CD4-positive, alpha-beta T cell treated with Interleukin-17A for 4 hours (primary cell): Measurements from ENCODE around the gene PPP1R1B.

ENCODE experiments used
- DNase-seq: peaks from one replicate; pipeline ENCODE4 v3.0.0-alpha.2; 2020; ENCODE audit warnings: mixed read lengths

PPP1R1B gene

DNA sequence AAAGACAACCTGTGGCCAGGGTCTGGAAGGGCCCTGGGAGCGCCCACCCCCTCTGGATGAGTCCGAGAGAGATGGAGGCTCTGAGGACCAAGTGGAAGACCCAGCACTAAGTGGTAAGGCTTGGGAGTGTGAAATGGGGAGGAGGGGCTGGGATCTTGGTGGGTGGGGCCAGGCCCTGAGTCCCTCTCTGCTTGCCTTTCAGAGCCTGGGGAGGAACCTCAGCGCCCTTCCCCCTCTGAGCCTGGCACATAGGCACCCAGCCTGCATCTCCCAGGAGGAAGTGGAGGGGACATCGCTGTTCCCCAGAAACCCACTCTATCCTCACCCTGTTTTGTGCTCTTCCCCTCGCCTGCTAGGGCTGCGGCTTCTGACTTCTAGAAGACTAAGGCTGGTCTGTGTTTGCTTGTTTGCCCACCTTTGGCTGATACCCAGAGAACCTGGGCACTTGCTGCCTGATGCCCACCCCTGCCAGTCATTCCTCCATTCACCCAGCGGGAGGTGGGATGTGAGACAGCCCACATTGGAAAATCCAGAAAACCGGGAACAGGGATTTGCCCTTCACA is 8.9 kb downstream of the PPP1R1B start:
- DNase-seq = no peak

GRCh38 chr17:39636587-39636926 is 9.8 kb downstream of the PPP1R1B start:
- no peak for DNase-seq

DNA sequence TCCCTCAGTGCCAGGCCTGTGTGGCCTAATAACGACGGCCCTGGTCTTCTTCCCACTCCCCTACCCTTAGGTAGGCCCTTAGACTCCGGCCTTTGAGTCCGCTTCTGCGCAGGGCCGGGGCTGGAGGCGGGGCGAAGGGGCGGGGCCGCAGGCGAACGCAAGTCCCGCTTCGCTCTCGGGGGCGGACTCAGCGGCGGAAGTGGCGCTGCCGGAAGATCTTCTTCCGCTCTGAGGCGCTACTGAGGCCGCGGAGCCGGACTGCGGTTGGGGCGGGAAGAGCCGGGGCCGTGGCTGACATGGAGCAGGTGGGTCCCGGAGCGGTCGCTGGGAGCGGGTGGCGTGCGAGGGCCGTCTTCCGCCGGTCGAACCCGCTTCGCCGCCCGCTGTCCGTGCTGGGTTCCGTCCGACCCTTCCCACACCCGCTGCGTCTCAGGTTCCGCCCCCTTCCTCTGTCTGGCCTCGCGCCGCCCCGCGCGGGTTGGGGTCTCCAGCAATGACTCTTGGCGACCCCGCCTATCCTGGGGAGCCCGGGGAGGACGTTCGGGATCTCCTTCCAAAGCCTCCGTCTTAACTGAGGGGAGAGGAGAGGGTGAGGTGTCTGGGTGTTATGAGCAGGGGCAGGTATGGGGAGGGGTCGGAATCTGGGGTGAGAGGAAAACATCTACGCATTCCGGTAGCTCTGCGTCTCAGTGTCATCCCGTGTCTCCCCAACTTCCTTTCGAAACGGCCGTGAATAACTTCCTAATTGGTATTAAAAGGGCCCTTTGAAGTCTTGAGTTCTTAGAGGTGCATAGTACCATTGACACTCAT is 10.4 kb downstream of the PPP1R1B start, which contains the start of gene STARD3:
Gene STARD3 (plus strand): TSS at position 218 of the 810 bp plus-strand sequence. CDS start 16,388 bp downstream, outside the sequence.
- peak; percentile 95 for DNase-seq

- no peak for DNase-seq
Observed at GRCh38 chr17:39638317-39638716, 11.6 kb downstream of the PPP1R1B start.

DNA sequence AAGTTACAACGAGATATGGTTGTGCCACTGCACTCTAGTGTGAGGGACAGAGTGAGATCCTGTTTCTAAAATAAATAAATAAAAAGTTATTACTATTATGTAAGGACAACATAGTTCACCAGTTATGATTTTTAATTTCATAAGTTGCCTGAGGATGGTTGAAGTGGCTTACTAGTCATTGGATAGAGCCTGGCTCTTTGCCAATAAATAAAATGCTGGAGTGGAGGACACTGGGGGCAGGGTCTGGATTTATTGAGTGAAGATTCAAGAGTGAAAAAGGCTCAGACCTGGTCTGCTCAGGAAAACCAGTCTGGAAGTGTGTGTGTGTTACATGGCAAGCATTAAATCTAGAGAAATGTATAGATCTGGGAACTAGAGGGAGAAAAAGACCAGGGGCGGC is 12.3 kb downstream of the PPP1R1B start:
- DNase-seq = no peak

DNA sequence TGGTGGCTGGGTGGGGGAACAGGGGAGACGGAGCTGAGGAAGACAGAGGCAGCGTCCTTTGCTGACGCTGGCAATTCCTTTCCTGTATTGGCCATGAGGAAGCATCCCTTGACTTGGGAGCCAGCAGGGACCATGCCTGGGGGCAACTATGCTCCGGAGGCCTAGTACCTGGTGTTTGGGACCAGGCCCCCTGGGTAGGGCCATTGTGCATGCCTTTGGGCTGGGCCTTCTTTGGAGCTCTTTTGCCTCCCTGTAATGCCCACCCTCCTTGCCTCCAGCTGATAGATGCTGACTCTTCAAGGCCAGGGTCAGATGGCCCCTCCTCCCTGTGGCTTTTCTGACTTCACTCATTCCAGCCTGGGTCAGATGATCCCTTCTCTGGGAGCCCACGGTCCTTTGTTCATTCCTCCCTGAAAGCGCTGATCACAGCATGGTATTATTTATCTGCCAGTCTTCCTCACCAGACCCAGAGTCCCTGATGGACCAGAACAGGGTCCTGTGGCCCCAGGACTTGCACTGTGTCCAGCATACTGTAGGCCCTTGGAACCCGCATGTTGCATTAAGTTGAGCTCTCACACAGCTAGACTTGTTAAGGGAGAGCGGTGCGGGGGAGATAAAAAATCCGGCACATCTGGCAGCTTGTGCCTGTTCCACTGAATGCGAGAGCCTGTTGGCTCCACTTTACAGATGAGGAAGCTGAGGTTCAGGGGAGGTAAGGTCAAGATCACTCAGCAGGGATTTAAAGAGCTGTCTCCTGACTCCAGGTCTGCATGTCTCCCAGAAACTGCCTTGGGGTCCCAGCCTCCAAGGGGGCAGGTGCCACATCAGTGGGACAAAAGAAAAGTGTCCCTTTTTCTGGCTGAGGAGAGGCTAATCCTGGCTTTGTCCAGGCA is 13.1 kb downstream of the PPP1R1B start:
- DNase-seq = no peak

DNA sequence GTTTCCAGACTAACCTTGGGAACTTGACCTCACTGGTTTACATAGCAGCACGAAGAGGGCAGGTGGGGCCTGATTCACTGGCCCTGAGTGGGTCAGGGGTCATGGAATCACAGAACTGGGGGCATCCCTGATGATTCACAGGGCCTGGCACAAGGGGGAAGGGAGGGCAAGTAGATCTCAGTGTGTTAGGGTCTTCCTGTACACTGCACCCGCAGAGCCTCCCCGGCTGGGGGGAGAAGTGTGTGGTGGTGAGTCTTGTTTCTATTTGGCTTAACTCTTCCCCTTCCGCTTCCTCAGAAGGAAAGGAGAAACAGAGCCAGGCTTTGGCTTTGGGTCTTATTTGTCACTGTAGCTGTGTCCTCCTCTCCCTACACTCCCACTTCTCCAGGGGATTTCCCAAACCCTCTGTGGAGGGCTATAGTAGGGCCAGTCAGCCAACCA is 13.9 kb downstream of the PPP1R1B start:
- no peak for DNase-seq

DNA sequence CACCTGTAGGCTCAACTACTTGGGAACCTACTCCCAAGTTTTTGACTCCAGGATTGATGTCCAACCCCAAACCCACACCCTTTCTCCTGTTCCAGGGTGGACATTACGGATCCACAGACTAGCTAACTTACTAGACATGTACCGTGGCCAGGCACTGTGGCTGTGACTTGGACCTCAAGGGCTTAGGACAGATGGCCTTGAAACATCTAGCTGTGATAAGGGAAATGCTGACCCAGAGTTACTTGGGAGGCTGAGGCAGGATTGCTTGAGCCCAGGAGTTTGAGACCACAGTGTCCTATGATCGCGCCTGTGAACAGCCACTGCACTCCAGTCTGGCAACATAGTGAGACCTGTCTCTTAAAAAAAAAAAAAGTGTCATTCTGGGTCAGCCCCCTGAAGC is 14.3 kb downstream of the PPP1R1B start:
- DNase-seq = no peak

- DNase-seq = no peak
Observed at GRCh38 chr17:39641883-39642282, 15.1 kb downstream of the PPP1R1B start.

DNA sequence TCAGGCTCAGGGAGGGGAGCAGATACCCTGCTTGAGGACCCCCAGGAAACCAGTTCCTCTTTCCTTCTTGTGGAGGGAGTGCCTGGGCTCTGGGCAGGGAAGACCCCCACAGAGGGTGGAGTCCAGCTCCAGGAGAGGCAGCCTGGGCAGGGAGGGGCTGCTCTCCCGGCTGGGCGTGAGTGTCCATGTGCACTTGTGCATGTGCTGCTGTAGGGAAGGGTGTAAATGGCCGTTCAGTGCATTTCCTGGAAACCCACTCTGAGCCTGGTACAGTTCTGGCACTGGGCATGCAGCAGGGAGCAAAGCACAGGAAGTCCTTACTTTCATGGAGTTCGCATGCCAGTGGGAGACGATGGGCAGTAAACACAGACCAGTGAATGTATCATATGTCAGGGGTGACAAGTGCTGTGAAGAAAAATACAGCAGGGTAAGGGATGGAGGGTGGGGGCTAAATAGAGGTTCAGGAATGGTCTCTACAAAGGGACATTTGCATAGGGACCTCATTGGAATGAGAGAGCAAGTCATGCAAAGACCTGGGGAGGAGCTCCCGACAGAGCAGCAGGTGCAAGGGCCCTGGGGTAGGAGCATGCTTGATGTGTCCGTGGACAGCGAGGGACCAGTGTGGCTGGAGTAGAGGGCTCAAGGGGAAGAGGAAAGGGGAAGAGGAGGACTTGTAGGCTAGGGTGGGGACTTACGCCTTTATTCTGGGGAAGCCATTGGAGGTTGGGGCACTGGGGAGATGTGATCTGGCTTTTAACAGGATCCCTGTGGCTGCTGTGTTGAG is 15.7 kb downstream of the PPP1R1B start:
- DNase-seq = no peak

GRCh38 chr17:39643271-39643670 is 16.5 kb downstream of the PPP1R1B start:
- DNase-seq = no peak

DNA sequence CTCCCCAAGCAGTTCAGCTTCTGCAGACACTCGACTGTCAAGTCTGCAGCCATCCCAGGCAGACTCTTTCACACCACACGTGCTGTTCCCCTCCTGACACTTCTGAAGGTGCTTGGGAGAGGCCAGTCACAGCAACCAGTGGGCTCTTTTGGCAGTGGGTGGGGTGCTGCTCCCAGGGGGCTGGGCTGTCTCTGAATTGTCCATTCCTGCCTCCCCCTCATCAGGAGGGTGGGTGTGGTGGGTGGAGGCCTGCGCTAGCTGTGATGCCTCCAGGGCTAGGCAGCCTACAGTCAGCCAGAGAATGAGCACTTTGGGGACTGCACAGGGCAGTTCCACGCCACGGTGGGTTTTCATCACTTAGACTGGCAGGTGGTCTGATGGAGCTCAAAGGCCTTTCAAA is 20.5 kb downstream of the PPP1R1B start:
- no peak for DNase-seq

GRCh38 chr17:39648616-39649366 is 22.0 kb downstream of the PPP1R1B start:
- DNase-seq = no peak

- DNase-seq = no peak
Observed at GRCh38 chr17:39650121-39650579, 23.4 kb downstream of the PPP1R1B start.

DNA sequence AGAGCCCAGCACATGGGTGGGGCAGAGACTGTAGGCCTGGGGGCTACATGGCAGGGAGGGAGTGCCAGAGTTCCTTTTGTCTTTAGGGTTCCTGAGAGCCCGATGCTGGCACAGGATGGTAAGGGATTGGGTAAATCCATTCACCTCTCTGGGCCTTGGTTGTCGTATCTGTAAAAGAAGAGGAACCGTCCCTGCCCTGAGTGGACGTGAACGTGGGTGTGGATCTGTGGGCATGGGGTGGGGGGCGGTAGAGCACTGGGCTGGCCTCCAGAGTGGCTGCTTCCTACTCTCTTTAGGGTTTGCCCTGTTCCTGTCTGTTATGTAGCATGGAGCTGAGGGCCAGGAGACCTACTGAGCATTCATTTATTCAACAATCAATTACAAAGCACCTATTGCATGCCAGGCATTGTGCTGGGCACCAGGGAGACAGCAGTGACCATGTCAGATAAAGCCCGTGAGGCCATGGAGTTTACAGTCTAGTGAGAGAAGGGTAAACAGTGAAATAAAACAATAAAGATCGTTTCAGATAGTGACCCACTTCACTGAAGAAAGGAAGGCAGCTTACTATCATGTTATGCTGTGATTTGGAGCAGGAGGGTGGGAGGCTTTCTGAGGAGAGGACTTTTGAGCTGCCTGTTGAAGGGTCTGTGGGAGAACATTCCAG is 25.3 kb downstream of the PPP1R1B start:
- DNase-seq = no peak

DNA sequence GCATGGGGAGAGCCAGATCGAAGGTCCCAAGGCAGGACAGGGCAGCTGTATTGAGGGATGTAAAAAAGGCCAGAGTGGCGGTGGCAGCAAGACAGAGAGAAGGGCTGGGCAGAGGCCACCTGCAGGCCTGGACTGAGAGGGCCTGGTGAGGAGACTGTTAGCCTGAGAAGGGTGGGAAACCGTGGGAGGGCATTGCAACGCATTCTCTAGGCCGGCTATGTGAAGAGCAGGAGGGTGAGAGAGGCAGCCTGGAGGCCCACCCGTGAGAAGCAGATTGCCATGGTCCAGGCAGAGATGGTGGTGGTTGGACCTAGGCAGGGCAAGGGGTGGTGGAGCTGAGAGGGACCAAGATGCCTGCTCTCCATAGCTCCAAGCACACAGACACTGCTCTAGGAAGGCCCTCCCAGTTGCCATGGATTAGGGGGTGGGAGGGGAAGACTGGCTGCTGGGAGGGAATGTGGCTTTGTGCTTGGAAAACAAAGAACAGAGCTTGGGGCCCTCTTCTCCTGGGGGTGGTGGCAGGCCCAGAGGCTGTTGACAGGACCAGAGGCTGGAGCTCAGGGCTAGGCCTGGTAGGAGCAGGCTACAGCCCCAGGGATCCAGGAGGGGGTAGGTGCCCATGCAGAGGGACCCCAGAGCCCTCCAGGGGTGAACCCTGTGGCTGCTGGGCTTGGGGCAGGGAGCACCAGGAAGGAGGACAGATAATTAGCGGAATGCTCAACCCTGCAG is 26.0 kb downstream of the PPP1R1B start:
- DNase-seq = no peak

- DNase-seq = no peak
Observed at GRCh38 chr17:39653316-39653661, 26.5 kb downstream of the PPP1R1B start.

GRCh38 chr17:39653662-39654331 is 27.0 kb downstream of the PPP1R1B start:
- DNase-seq = peak; percentile 88

- DNase-seq = no peak
Observed at GRCh38 chr17:39655105-39655504, 28.4 kb downstream of the PPP1R1B start.

GRCh38 chr17:39658346-39658745 is 31.6 kb downstream of the PPP1R1B start:
- DNase-seq = peak; percentile 33
